ENCODE results near the gene CRACDL. TPM values are rescaled to one million over a fixed set of nuclear protein-coding genes. Genes with fewer than 3 reads are reported as not detected.

Gene CRACDL
- total and polyA plus RNA-seq, 2 donors (not counting 1 experiment from before 2014, with no cell fraction given), result 0.25 TPM; not detected in 1

DNA sequence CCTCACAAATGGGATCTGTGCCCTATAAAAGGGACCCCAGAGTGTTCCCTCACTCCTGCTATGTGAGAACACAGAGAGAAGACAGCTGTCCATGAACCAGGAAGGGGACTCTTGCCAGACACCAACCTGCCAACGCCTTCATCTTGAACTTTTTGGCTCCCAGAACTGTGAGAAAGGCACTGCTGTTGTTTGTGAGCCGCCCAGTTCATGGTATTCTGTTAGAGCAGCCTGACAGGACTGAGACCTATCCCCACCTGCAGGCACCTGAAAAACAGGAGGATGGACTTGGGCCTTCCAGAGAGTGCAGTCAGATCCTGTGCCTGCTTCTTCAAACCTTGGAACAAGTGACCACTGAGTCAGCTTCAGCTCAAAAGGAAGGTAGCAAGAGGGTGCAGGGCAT, 51.4 kb downstream of the CRACDL start:
- DNase-seq (no peak), ATAC-seq (ENCODE audit: low read depth) (no peak)
- H3K4me1 Mint-ChIP-seq, result no peaks in the 10 kb centered on the region
- 75% methylated on average over 2 of the region's 2 CpGs for WGBS (ENCODE audit: insufficient coverage)
- TF ChIP-seq CTCF (IDR thresholded peaks at IDR 0.05), result no peak
- TF ChIP-seq EZH2 (IDR thresholded peaks at IDR 0.05; ENCODE audit: borderline replicate concordance, insufficient read depth, low read depth, low read length, poor library complexity, severe bottlenecking), result no peak
- H3K9me3 Mint-ChIP-seq (ENCODE audit: insufficient read depth), result peaks cover 21% of the 10 kb centered on the region
- Histone ChIP-seq H3K4me2 (replicated peaks; ENCODE audit: low read depth, low read length, poor library complexity, severe bottlenecking) (no peak overlapping the region), H3K27ac (ENCODE audit: low read length in 2 of 2) (no peak overlapping the region), H3K4me3 (ENCODE audit: control extremely low read depth in 1 of 5, extremely low read depth in 1 of 5, insufficient read depth in 1 of 5, low read depth in 2 of 5, low read length in 4 of 5) (no peak overlapping the region), H3K9me3 (ENCODE audit: control extremely low read depth in 1 of 3, control insufficient read depth in 2 of 3, insufficient read depth in 1 of 3, low read length in 2 of 3) (peaks cover 5 to 17% (median 14%) of the 10 kb centered on the region in 3 donors), H4K20me1 (ENCODE audit: control insufficient read depth, insufficient read depth, low read length, poor library complexity, severe bottlenecking) (no peaks in the 10 kb centered on the region), H2AFZ (ENCODE audit: insufficient read depth, low read depth, low read length, poor library complexity, severe bottlenecking) (no peak overlapping the region), H3K4me1 (ENCODE audit: control insufficient read depth in 2 of 2, insufficient read depth in 2 of 2, low read length in 2 of 2) (no peaks in the 10 kb centered on the region), H3K36me3 (replicated peaks in 1 of 2; ENCODE audit: control extremely low read depth in 1 of 2, control insufficient read depth in 1 of 2, extremely low read depth in 1 of 2, insufficient read depth in 2 of 2, low read length in 1 of 2) (no peaks in the 10 kb centered on the region), H3K79me2 (ENCODE audit: control insufficient read depth, insufficient read depth, low read length) (no peaks in the 10 kb centered on the region), H3K9ac (ENCODE audit: low read length) (no peak overlapping the region), H3K27me3 (replicated peaks in 1 of 4; ENCODE audit: control extremely low read depth in 1 of 4, control insufficient read depth in 3 of 4, insufficient read depth in 4 of 4, low read length in 3 of 4) (peaks cover 0 to 23% (median 1%) of the 10 kb centered on the region in 4 experiments)
- intact Hi-C loops (cut with micrococcal nuclease), result no loop called here
- H3K27me3 Mint-ChIP-seq, result peaks cover 37% of the 10 kb centered on the region
- ChIA-PET POLR2A (no interaction called here), CTCF (no interaction called here)
- H3K4me3 Mint-ChIP-seq, result no peak overlapping the region
- no peak overlapping the region for H3K27ac Mint-ChIP-seq

DNA sequence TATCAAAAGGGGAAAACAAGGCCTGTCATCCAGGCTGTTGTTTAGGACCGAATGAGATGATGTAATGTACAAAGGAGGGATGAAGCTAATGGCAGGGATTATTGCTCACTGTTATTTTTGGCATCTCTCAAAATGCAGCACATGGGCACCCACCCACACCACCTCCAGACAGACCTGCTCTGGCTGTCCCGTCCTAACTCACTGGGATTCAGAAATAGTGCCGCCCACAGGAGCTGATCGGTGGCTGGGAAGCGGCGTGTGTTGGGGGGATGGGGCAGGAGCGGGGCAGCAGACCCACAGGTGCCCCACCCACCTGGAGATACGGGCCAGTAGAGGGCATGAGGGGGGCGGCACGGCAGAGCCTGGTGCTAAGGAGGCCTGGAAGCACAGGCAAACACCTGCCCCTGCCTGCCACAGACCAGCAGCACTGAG, 52.2 kb downstream of the CRACDL start:
- no peaks in the 10 kb centered on the region for H3K4me1 Mint-ChIP-seq
- Histone ChIP-seq H3K4me1 (ENCODE audit: control insufficient read depth in 2 of 2, insufficient read depth in 2 of 2, low read length in 2 of 2) (no peaks in the 10 kb centered on the region), H3K27me3 (replicated peaks in 1 of 4; ENCODE audit: control extremely low read depth in 1 of 4, control insufficient read depth in 3 of 4, insufficient read depth in 4 of 4, low read length in 3 of 4) (peaks cover 0 to 23% (median 1%) of the 10 kb centered on the region in 4 experiments), H4K20me1 (ENCODE audit: control insufficient read depth, insufficient read depth, low read length, poor library complexity, severe bottlenecking) (no peaks in the 10 kb centered on the region), H3K79me2 (ENCODE audit: control insufficient read depth, insufficient read depth, low read length) (no peaks in the 10 kb centered on the region), H3K4me3 (ENCODE audit: control extremely low read depth in 1 of 5, extremely low read depth in 1 of 5, insufficient read depth in 1 of 5, low read depth in 2 of 5, low read length in 4 of 5) (no peak overlapping the region), H2AFZ (ENCODE audit: insufficient read depth, low read depth, low read length, poor library complexity, severe bottlenecking) (no peak overlapping the region), H3K4me2 (replicated peaks; ENCODE audit: low read depth, low read length, poor library complexity, severe bottlenecking) (no peak overlapping the region), H3K9me3 (ENCODE audit: control extremely low read depth in 1 of 3, control insufficient read depth in 2 of 3, insufficient read depth in 1 of 3, low read length in 2 of 3) (peaks cover 3 to 17% (median 14%) of the 10 kb centered on the region in 3 donors), H3K36me3 (replicated peaks in 1 of 2; ENCODE audit: control extremely low read depth in 1 of 2, control insufficient read depth in 1 of 2, extremely low read depth in 1 of 2, insufficient read depth in 2 of 2, low read length in 1 of 2) (no peaks in the 10 kb centered on the region), H3K27ac (ENCODE audit: low read length in 2 of 2) (no peak overlapping the region), H3K9ac (ENCODE audit: low read length) (no peak overlapping the region)
- H3K27ac Mint-ChIP-seq, result no peak overlapping the region
- 87% methylated on average over 8 of the region's 10 CpGs for WGBS (ENCODE audit: insufficient coverage)
- DNase-seq (no peak), ATAC-seq (ENCODE audit: low read depth) (no peak)
- H3K9me3 Mint-ChIP-seq (ENCODE audit: insufficient read depth), result peaks cover 21% of the 10 kb centered on the region
- ChIA-PET POLR2A (no interaction called here), CTCF (no interaction called here)
- TF ChIP-seq CTCF (IDR thresholded peaks at IDR 0.05), result no peak
- no peak for TF ChIP-seq EZH2 (IDR thresholded peaks at IDR 0.05; ENCODE audit: borderline replicate concordance, insufficient read depth, low read depth, low read length, poor library complexity, severe bottlenecking)
- H3K27me3 Mint-ChIP-seq, result peaks cover 37% of the 10 kb centered on the region
- H3K4me3 Mint-ChIP-seq, result no peak overlapping the region
- intact Hi-C loops (cut with micrococcal nuclease), result no loop called here

All from B cell (primary cell).